GM19351 (cell line): ENCODE measurements around the gene ZNF621.

Experiments used
- ATAC-seq: cut with Tn5 transposase; IDR thresholded peaks from one replicate; pipeline ENCODE4 v1.9.1; 2021; ENCODE audit warnings: mild to moderate bottlenecking, moderate library complexity; ENCODE audit not compliant: unreplicated experiment

ZNF621 gene

DNA sequence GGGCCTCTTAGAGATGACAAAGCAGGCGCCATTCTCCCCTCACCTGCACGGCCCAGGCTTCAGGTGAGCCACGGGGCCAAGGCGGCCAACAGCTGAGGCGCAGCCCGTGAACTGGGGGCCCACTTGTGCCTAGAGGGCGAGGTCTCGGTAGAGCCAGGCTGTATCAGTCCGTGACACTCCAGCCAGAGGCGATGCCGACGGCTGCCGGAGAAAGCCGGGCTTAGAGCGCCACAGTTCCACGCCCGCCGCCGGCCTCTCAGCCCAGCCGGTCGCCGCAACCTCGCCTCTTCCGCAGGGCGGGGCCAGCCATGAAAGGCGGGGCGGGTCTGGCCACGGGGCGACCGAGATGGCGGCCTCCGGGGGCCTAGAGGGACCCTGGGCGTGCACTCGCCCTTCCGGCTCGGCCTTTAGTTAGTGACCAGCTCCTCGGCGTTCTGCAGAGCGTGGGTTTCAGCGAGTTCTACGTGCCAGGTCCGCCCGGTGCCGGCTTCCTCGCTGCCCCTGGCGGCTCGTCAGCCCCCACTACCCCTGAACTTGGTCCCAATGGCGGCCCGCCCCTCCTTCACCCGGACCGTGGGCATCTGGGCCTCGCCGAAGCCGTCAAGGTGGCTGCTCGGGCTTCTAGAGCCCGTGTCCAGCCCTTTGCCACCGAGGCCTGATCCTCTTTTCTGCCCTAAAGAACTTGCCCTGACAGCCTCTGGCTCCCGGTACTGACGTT is at the start of gene ZNF621:
ZNF621 (plus strand) TSS at position 393 of the 718 bp plus-strand sequence. CDS start 881 bp downstream, outside the sequence.
- ATAC-seq: peak; percentile 98

DNA sequence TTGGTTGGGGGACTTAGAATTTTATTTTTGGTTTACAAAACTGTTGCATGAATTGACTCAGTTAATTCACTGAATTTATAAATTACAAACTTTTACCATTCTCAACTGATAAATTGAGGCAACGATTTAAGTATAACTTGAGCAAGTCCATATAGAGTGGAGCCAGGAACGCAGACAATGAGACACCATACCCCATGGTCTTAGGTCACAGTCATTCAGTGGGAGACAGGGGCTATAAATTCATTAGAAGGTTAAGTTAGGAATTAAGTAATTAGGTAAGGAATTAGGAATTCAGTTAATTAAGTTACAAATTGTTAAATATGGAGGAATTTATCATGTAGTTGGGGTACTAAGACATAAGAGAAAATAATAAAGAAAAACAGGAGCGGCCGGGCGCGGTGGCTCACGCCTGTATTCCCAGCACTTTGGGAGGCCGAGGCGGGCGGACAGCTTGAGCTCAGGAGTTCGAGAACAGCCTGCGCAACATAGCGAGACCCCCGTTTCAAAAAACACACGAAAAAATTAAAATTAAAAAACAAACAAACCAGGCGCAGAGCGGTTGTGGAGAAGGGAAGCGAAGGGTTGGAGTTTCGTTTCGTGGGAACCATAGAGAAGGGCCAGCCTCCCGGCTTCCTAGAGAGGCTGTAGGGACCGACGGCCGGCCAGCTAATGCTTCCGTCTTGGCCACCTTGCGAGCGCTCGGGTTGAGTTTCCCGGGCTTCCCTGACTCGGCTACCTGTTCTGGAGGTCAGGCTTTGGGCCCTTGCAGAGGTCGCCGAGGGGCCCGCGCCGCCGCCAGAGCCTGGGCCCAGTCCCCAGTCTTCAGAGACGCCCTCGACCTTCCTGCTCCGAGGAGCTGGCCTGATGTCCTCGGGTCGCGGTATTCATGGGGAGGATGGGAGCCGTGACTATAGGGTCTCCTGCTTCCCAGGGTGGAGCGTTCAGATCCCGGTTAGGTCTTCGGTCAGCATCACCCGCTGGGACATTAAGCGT is 48.0 kb upstream of the ZNF621 start, which contains the start of gene ZNF619:
ZNF619 (plus strand) TSS at position 645 of the 993 bp plus-strand sequence. CDS start 858 bp downstream, outside the sequence.
- peak; percentile 82 for ATAC-seq

DNA sequence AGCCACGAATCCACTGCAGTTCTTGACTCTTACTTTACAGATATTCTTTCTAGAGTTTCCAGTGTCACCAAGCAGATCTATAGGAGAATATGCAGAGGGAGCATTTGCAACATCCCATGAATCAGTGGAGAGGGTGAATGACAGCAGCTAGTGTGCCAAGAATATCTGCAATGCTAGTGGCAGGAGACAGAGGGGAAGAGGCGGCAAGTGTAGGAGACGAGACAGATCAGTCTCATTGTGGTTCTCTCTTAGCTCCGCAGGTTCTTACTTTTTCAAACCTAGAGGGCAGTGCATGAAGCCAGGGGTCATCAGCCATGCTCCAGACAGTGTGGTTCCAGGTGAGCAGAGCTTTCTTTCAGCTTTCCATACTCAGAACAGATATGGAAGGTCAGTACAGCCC is 47.1 kb upstream of the ZNF621 start:
- no peak for ATAC-seq

DNA sequence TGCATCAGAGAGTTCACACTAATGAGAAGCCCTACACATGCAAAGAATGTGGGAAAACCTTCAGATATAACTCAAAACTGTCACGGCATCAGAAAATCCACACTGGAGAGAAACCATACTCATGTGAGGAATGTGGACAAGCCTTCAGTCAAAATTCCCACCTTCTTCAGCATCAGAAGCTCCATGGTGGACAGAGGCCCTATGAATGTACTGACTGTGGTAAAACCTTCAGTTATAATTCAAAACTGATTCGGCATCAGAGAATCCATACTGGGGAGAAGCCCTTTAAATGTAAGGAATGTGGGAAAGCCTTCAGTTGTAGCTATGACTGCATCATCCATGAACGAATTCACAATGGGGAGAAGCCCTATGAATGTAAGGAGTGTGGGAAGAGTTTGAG is 37.6 kb upstream of the ZNF621 start:
- ATAC-seq: no peak

DNA sequence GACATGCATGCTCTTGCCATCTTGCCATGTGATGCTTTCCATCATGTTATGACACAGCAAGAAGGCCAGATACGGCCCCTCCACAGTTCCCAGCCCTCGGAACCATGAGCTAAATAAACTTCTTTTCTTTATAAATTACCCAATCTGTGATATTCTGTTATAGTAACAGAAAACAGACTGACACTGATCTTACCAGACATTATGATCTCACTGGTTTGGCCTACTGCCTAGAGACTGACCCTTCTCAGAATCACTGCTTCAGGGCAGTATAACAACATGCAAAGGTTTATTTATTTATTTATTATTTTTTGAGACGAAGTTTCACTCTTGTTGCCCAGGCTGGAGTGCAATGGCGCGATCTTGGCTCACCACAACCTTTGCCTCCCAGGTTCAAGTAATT is 33.8 kb upstream of the ZNF621 start:
- no peak for ATAC-seq

DNA sequence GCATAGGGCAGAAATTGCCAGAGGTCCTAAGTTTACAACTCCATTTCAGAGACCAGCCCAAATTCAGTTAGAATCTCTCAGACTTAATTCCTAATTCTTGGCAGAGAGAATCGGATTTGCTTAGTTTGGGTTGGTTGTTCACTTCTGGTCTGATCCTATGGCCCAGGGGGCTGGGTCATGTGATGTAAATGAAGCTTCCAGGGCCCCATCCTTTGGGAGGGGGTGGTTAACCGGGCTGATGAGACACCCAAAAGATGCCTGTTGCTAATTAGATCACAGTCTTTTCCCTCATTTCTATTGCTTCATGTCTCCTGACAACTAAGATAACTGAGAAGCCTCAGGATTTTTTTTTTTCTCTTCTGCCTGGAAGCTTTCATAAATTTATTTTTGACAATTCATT is 30.1 kb upstream of the ZNF621 start:
- ATAC-seq: no peak

DNA sequence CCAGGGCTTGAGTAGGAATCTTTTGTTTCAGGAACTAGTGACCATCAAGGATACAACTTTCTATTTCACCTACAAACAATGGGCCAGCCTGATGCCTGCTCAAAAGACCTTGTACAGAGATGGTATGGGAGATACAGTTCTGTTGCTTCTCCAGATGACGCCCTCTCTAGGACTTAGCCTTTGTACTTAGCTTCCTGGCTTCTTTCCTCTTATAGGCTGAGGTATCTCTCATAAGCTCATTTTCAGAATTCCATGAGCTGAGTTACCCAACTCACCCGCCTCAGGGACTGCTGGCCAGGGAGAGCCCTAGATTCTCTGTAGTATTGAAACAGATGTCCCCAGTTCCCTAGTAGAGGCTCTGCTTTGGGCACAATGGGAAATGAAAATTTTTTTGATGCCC is 27.5 kb upstream of the ZNF621 start:
- ATAC-seq: no peak

DNA sequence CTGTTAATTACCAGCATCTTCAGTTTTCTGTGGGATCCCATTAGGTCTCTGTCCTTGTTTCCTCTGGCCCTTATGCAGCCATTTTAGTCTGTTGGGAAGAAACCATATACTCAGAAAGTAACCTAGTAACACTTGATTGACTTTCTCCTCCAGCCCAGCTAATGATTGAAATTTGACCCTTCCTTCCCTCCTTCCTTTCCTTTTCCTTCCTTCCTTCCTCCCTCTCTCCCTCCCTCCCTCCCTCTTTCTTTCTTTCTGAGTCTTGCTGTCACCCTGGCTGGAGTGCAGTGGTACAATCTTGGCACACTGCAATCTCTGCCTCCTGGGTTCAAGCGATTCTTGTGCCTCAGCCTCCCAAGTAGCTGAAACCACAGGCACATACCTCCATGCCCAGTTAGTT is 24.8 kb upstream of the ZNF621 start:
- no peak for ATAC-seq

DNA sequence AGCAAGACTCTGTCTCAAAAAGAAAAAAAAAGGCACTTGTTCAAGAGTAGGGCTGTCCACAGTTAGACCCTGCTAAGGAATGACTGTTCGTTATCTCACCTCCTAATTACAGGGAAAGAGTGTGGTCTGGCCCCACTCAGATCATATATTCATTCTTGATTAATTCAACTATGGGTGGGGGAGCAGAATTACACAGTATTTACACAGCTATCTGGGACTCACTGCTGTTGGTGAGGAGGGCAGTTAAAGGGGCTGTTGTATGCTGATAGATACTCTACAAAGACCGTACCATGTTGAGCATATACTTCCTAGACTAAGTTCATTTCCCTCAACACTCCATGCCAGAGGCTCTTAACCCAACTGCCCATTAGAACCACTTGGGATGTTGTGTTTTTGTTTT is 22.7 kb upstream of the ZNF621 start:
- ATAC-seq: no peak

DNA sequence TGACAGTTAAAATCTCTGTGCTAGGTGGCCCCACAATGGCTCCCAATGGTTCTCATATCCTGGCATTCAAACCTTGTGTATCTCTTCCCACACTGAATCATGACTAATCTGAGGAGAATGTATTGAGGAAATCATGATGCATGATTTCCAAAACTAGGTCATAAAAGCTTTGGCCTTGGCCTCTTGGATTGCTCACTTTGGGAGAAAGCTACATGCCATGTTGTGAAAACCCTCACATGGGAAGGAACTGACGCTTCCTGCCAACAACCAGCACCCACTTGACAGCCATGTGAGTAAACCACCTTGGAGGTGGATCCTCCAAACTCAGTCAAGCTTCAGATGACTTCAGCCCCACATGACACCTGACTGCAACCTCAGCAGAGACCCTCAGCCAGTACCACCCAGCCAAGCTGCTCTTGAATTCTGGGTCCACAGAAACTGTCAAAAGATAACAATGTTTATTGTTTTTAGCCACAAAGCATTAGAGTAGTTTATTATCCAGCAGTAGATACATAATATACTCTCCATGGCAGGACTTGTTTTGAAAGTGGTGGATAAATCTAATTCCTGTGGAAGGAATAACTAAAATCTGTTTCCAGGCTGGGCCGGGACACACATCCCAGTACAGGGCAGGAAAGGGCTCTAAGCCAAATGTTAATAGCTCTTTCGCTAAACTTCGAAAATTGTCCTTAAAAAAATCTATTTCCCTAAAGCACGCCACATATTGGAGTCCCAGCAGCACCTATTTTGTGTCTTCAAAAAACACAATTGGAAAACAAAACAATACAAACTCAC is 19.9 kb upstream of the ZNF621 start:
- ATAC-seq: no peak

DNA sequence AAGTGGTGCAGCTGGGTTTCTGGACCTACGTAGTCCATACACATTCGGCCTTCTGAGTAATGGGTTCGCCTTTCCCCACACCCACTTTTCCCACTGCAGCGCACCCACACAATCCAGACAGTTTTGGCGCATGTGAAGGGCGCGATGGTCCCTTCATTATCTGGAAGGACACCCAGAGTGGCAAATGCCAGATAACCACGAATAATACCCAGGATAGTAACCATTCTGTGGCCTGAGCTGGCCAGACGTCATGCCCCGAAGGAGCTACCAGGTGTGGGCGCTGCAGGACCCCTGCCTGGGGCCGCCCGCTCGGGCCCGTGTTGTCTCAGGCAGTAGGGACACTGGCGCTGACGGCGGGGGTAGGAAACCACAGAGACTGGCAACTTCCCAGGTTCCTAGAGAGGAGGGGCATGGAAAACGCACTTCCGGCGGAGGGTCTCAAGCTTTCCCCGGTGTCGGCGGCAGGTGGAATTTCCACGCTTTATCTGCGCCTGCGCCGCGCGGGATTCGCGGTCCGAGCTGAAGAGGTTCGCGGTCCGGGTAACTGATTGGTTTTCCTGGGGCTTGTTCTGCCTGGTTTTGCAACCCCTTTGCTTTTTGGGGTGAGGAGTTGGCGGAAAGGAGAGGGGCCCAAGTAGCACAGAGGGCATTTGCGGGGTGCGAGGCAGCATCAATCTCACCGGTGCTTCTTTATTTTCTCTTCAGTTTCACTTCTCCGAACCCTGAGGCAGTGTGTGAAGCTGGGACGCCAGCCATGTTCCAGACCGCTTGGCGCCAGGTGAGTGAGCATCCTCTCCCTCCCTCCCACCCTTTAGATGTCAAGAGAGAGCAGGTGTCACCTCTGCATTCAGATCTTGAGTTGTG is 18.9 kb upstream of the ZNF621 start, which contains the start of gene ZNF620:
ZNF620 (plus strand) TSS at position 441 of the 864 bp plus-strand sequence; CDS start at position 755, 314 bp downstream.
- peak; percentile 84 for ATAC-seq

DNA sequence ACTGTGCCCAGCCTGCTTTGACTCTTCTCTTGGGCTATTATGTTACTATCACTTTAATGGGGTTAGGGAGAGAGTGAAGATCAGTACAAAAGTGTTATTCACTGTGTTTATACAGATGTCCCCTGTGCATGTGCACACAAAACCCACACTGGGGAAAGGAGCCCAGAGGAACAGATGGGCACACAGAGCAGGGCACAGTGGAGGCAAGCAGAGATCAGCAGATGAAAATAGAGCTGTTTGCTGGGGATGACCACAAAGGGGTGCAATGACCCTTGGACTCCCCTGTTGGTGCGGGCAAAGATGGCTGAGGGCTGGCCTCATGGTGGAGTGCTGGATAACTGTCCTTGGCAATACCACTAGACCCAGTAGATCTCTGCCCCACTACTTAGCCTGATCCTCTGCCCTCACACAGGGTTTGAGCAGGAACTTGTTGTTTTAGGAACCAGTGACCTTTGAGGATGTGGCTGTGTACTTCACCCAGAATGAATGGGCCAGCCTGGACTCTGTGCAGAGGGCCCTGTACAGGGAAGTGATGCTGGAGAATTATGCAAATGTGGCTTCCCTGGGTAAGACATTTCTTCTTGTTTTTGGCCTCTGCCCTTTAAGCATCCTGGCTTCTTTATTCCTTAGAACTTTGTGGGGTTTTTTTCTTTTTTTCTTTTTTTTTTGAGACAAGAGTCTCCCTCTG is 13.6 kb upstream of the ZNF621 start:
- ATAC-seq: no peak

DNA sequence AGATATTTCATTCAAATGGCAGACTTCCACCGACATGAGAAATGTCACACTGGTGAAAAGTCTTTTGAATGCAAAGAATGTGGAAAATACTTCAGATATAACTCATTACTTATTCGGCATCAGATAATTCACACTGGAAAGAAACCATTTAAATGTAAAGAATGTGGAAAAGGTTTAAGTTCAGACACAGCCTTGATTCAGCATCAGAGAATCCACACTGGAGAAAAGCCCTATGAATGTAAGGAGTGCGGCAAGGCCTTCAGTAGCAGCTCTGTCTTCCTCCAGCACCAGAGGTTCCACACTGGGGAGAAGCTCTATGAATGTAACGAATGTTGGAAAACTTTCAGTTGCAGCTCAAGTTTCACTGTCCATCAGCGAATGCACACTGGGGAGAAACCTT is 8.6 kb upstream of the ZNF621 start:
- ATAC-seq: no peak

DNA sequence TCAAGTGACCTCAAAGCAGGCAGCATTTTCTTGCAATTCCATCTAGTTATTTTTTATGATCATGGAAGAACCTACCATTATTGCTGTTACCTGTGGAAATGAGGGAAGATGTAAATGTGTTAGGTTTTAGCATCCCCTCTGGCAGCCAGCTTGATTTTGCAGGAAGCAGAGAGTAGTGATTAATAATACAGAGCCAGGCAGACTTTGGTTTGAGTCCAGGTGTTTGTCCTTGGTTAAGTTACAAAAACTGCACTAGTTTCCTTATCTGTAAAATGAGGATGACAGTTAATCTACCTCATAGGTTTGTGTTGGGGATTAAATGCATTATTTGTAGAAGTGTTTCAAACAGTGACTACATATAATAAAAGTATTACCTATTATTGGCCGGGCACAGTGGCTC is 6.7 kb upstream of the ZNF621 start:
- ATAC-seq: no peak

DNA sequence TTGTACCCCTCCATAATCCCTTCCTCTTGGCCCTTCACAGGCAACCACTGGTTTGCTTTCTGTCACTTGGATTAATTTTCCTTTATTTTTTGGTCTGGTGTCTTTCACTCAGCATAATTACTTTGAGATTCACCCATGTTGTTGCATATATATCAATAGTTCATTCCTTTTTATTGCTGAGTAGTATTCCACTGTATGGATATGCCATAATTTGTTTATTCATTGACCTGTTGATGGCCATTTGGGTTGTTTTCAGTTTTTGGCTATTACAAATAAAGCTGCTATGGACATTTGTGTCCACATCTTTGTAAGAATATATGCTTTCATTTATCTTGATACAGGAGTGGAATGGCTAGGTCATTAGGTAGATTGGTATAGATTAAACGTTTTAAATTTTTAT is 5.9 kb upstream of the ZNF621 start:
- no peak for ATAC-seq

DNA sequence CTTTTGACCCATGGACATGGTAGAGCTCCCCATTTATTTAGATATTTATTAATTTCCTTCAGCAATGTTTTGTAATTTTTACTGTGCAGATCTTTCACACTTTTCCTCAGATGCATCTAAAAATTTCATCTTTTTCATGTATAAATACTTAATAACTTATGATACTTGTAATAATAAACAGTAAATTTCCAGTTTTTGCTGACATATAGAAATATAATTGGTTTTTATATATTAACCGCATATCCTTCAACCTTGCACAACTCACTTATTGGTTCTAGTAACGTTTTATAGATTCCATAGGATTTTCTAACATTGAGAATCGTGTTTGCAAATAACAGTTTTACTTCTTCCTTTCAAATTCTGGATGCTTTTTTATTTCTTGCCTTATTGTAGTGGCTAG is 3.5 kb upstream of the ZNF621 start:
- ATAC-seq: no peak

DNA sequence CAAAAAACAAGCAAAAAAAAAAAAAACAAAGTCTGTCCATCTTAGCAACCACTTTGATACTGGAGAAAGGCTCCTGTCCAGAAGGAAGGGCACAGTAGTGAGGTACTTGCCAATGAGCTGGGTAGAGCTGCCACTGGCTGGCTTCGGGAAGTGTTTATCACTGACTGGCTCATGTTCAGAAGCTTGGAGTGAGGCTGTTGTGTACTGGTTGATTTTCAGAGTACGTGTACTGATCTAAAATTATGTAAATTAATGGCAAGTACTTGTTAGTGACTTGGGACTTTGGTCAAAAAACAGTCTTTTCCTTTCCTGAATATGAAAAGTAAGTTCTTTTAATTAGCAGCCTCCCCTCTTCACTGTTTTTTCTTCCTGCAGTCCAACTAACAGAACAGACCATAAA is 979 bp upstream of the ZNF621 start:
- no peak for ATAC-seq

DNA sequence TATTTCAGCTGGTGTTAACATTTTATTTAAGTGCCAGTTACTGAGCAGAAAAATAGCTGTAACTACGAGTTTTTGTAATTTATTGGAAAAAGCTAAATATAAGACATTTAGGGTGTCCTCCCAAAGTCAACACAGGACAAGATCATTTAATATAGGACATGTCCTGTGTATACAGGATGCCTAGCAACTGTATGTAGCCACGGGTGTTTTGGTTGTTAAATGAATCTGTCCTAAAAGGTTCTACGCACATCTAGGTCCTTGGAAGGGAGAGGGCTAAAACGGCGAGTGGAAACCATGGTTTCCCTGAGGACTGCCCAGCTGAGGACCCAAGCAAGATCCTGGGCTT is 565 bp upstream of the ZNF621 start:
- ATAC-seq: peak; percentile 18

DNA sequence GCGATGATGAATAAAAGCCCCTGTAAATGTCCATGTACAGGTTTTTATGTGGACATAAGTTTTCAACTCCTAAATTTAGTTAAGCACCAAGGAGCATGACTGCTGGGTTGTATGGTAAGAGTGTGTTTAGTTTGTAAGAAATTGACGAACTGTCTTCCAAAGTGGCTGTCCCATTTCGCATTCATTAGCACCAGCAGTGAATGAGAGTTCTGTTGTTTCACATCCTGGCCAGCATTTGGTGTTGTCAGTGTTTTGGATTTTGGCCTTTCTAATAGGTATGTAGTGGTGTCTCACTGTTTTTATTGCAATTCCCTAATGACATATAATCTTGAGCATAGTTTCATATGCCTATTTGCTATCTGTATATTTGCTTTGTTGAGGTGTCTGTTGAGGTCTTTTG is 3.7 kb downstream of the ZNF621 start:
- ATAC-seq: no peak

DNA sequence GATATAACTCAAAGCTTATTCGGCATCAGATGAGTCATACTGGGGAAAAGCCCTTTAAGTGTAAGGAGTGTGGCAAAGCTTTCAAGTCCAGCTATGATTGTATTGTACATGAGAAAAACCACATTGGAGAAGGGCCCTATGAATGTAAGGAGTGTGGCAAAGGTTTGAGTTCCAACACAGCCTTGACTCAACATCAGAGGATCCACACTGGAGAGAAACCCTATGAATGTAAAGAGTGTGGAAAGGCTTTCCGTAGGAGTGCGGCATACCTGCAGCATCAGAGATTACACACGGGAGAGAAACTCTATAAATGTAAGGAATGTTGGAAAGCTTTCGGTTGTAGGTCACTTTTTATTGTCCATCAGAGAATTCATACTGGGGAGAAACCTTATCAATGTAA is 7.5 kb downstream of the ZNF621 start:
- ATAC-seq: no peak
